HL-60 (cell line): ENCODE measurements around the gene ATRNL1.

ENCODE experiments used
- DNase-seq, 2 experiments: peaks; one replicate each; pipeline ENCODE4 v3.0.0-alpha.2; 2010 to 2020; ENCODE audit warnings: low read depth in 1 of 2, low spot score in 1 of 2
- H3K27ac ChIP-seq: fragments of 250-450 bp; sonication (Bioruptor Pico); replicated peaks from 2 replicates; pipeline ENCODE4 v1.5.1; 2020; ENCODE audit warnings: mild to moderate bottlenecking, moderate library complexity
- H3K27me3 ChIP-seq: fragments of 250-450 bp; sonication (Bioruptor Pico); 2 replicates; pipeline ENCODE4 v1.5.1; 2021; ENCODE audit warnings: mild to moderate bottlenecking, moderate library complexity; ENCODE audit not compliant: insufficient read depth, poor library complexity, severe bottlenecking
- H3K4me3 ChIP-seq: replicated peaks from 2 replicates; pipeline ENCODE4 v1.5.1; 2011; ENCODE audit warnings: mild to moderate bottlenecking, control low read depth, low read length; ENCODE audit not compliant: insufficient read depth
- GABPA ChIP-seq: IDR thresholded peaks from 2 replicates; pipeline ENCODE4 v1.6.1; 2012; ENCODE audit warnings: low read depth
- POLR2AphosphoS5 ChIP-seq: IDR thresholded peaks from 2 replicates; pipeline ENCODE4 v1.6.1; 2012; ENCODE audit warnings: low read depth
- SPI1 ChIP-seq: IDR thresholded peaks from 2 replicates; pipeline ENCODE4 v1.6.1; 2012; ENCODE audit warnings: low read depth, mild to moderate bottlenecking, borderline replicate concordance
- TF ChIP-seq, protein P1 (sequence below): IDR thresholded peaks from 2 replicates; pipeline ENCODE4 v1.6.1; 2012; ENCODE audit warnings: low read depth; ENCODE audit not compliant: insufficient replicate concordance
- TF ChIP-seq, protein P2 (sequence below): IDR thresholded peaks from one replicate; pipeline ENCODE4 v1.5.1; 2011; ENCODE audit warnings: low read length, control low read depth, inconsistent platforms; ENCODE audit not compliant: insufficient read depth

The ATRNL1 gene

GRCh38 chr10:115761166-115761565, 668.0 kb downstream of the ATRNL1 start:
- TF ChIP-seq, protein P1, sequence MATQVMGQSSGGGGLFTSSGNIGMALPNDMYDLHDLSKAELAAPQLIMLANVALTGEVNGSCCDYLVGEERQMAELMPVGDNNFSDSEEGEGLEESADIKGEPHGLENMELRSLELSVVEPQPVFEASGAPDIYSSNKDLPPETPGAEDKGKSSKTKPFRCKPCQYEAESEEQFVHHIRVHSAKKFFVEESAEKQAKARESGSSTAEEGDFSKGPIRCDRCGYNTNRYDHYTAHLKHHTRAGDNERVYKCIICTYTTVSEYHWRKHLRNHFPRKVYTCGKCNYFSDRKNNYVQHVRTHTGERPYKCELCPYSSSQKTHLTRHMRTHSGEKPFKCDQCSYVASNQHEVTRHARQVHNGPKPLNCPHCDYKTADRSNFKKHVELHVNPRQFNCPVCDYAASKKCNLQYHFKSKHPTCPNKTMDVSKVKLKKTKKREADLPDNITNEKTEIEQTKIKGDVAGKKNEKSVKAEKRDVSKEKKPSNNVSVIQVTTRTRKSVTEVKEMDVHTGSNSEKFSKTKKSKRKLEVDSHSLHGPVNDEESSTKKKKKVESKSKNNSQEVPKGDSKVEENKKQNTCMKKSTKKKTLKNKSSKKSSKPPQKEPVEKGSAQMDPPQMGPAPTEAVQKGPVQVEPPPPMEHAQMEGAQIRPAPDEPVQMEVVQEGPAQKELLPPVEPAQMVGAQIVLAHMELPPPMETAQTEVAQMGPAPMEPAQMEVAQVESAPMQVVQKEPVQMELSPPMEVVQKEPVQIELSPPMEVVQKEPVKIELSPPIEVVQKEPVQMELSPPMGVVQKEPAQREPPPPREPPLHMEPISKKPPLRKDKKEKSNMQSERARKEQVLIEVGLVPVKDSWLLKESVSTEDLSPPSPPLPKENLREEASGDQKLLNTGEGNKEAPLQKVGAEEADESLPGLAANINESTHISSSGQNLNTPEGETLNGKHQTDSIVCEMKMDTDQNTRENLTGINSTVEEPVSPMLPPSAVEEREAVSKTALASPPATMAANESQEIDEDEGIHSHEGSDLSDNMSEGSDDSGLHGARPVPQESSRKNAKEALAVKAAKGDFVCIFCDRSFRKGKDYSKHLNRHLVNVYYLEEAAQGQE = no peak
- TF ChIP-seq POLR2AphosphoS5 (no peak), SPI1 (no peak), GABPA (no peak)
- TF ChIP-seq, protein P2, sequence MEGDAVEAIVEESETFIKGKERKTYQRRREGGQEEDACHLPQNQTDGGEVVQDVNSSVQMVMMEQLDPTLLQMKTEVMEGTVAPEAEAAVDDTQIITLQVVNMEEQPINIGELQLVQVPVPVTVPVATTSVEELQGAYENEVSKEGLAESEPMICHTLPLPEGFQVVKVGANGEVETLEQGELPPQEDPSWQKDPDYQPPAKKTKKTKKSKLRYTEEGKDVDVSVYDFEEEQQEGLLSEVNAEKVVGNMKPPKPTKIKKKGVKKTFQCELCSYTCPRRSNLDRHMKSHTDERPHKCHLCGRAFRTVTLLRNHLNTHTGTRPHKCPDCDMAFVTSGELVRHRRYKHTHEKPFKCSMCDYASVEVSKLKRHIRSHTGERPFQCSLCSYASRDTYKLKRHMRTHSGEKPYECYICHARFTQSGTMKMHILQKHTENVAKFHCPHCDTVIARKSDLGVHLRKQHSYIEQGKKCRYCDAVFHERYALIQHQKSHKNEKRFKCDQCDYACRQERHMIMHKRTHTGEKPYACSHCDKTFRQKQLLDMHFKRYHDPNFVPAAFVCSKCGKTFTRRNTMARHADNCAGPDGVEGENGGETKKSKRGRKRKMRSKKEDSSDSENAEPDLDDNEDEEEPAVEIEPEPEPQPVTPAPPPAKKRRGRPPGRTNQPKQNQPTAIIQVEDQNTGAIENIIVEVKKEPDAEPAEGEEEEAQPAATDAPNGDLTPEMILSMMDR = no peak
- Histone ChIP-seq H3K27me3 (no peaks in the 10 kb centered on the region), H3K4me3 (no peak overlapping the region), H3K27ac (no peak overlapping the region)
- no peak for DNase-seq

- Histone ChIP-seq H3K27ac (no peak overlapping the region), H3K27me3 (no peaks in the 10 kb centered on the region), H3K4me3 (no peak overlapping the region)
- TF ChIP-seq POLR2AphosphoS5 (no peak), SPI1 (no peak), GABPA (no peak)
- TF ChIP-seq, protein P1 = no peak
- TF ChIP-seq, protein P2 = no peak
- no peak for DNase-seq
These were observed 668.9 kb downstream of the ATRNL1 start for GRCh38 chr10:115762029-115762428.

DNA sequence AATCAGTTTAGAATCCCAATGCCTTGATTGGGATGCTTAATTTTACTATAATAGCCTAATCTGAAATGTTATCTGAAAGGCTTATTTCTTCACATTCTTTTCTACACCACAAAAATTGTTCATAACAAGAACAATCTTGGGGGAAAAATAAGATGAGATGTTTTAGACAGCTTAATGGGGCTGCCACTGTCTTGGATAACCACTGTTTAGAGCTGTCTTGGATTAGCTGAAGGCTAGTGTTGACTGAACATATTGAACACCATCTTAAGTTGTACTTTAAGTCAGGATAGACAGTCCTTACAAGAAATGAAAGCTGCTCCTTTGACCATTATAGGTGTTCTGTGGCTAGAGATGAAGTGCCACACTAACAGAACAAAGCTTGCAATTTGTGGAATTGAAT, 678.6 kb downstream of the ATRNL1 start:
- no peaks in the 10 kb centered on the region for H3K27me3 ChIP-seq
- TF ChIP-seq SPI1 (no peak), GABPA (no peak), POLR2AphosphoS5 (no peak)
- TF ChIP-seq, protein P2 = no peak
- TF ChIP-seq, protein P1 = no peak
- DNase-seq = no peak
- H3K4me3 ChIP-seq = no peak overlapping the region
- H3K27ac ChIP-seq = no peak overlapping the region
